WTC11 (cell line): ENCODE results near the gene DPF1. TPM values are rescaled to one million over a fixed set of nuclear protein-coding genes. Genes with fewer than 3 reads are reported as not detected.

Experiments
- ATAC-seq: fragments of 200-7000 bp; cut with Tn5 transposase; 2 replicates; pipeline ENCODE4 v1.10.0; 2021; ENCODE audit warnings: mild to moderate bottlenecking, moderate library complexity
- CTCF ChIA-PET: fragments of 300-600 bp; sonication (Branson Sonifier 250); formaldehyde crosslinking; loops from one replicate; lab custom pipeline; 2021; ENCODE audit warnings: antibody characterized with exemption; lab: Charles Lee
- POLR2A ChIA-PET: fragments of 350-600 bp; sonication (Branson Sonifier 250); formaldehyde crosslinking; loops from one replicate; lab custom pipeline; 2021; ENCODE audit warnings: antibody characterized with exemption; lab: Charles Lee
- DNase-seq: peaks from one replicate; pipeline ENCODE4 v3.0.0; 2021; ENCODE audit warnings: low spot score
- H3K27ac Mint-ChIP-seq: 2 replicates; pipeline ENCODE4 v1.8.0; 2021; ENCODE audit warnings: mixed read lengths
- H3K27me3 Mint-ChIP-seq: 2 replicates; pipeline ENCODE4 v1.8.0; 2021; ENCODE audit warnings: low read depth, mild to moderate bottlenecking, moderate library complexity, mixed read lengths
- H3K36me3 Mint-ChIP-seq: 2 replicates; pipeline ENCODE4 v1.8.0; 2021; ENCODE audit warnings: mixed read lengths
- H3K4me1 Mint-ChIP-seq: 2 replicates; pipeline ENCODE4 v1.8.0; 2022; ENCODE audit warnings: mixed read lengths
- H3K4me3 Mint-ChIP-seq: 2 replicates; pipeline ENCODE4 v1.8.0; 2021; ENCODE audit warnings: mild to moderate bottlenecking, moderate library complexity, mixed read lengths
- H3K9me3 Mint-ChIP-seq: 2 replicates; pipeline ENCODE4 v1.8.0; 2021; ENCODE audit warnings: mixed read lengths
- ATF1 ChIP-seq: sonication (generic); formaldehyde crosslinking; IDR thresholded peaks from 2 replicates; pipeline ENCODE4 v1.8.1; 2023; ENCODE audit warnings: mild to moderate bottlenecking, moderate library complexity, missing genetic modification reagents
- FOXK1 ChIP-seq: sonication (generic); formaldehyde crosslinking; IDR thresholded peaks from 2 replicates; pipeline ENCODE4 v1.8.0; 2022; ENCODE audit warnings: mild to moderate bottlenecking, moderate library complexity, missing genetic modification reagents
- KAT7 ChIP-seq: sonication (generic); formaldehyde crosslinking; IDR thresholded peaks from 2 replicates; pipeline ENCODE4 v1.8.1; 2023; ENCODE audit warnings: missing genetic modification reagents, mild to moderate bottlenecking, borderline replicate concordance
- NFATC4 ChIP-seq: fragments of 250-450 bp; sonication (Bioruptor Pico); IDR thresholded peaks from 2 replicates; pipeline ENCODE4 v1.9.0; 2021; ENCODE audit warnings: mild to moderate bottlenecking
- NFE2L1 ChIP-seq: sonication (generic); formaldehyde crosslinking; IDR thresholded peaks from 2 replicates; pipeline ENCODE4 v1.8.1; 2023; ENCODE audit warnings: missing genetic modification reagents
- NFYB ChIP-seq: sonication (generic); formaldehyde crosslinking; conservative IDR thresholded peaks from 2 replicates; pipeline ENCODE4 v1.8.0; 2022; ENCODE audit warnings: low read depth, missing genetic modification reagents
- OVOL2 ChIP-seq: fragments of 250-450 bp; sonication (Bioruptor Pico); IDR thresholded peaks from 2 replicates; pipeline ENCODE4 v1.9.0; 2021; ENCODE audit warnings: mild to moderate bottlenecking, borderline replicate concordance
- RELA ChIP-seq: sonication (generic); formaldehyde crosslinking; IDR thresholded peaks from 2 replicates; pipeline ENCODE4 v1.8.1; 2022; ENCODE audit warnings: missing genetic modification reagents, mild to moderate bottlenecking, borderline replicate concordance
- SOX15 ChIP-seq: fragments of 250-450 bp; sonication (Bioruptor Pico); IDR thresholded peaks from 2 replicates; pipeline ENCODE4 v1.9.0; 2021; ENCODE audit warnings: mild to moderate bottlenecking
- SP1 ChIP-seq: sonication (generic); formaldehyde crosslinking; conservative IDR thresholded peaks from 2 replicates; pipeline ENCODE4 v1.8.1; 2022; ENCODE audit warnings: missing genetic modification reagents
- TEAD1 ChIP-seq: sonication (generic); formaldehyde crosslinking; IDR thresholded peaks from 2 replicates; pipeline ENCODE4 v1.8.0; 2022; ENCODE audit warnings: mild to moderate bottlenecking, missing genetic modification reagents
- TEAD4 ChIP-seq: sonication (generic); formaldehyde crosslinking; IDR thresholded peaks from 2 replicates; pipeline ENCODE4 v1.8.0; 2022; ENCODE audit warnings: mild to moderate bottlenecking, missing genetic modification reagents
- total RNA-seq: library from RNA; stranded (reverse); gene quantifications from 3 replicates; pipeline ENCODE4 v1.2.3, GENCODE V29; 2021
- TF ChIP-seq, protein P1 (sequence below): sonication (generic); formaldehyde crosslinking; IDR thresholded peaks from 2 replicates; pipeline ENCODE4 v1.8.0; 2022; ENCODE audit warnings: mild to moderate bottlenecking, missing genetic modification reagents
- TF ChIP-seq, protein P2 (sequence below): sonication (generic); formaldehyde crosslinking; conservative IDR thresholded peaks from 2 replicates; pipeline ENCODE4 v1.8.1; 2022; ENCODE audit warnings: mild to moderate bottlenecking, missing genetic modification reagents
- TF ChIP-seq, protein P3 (sequence below): fragments of 250-450 bp; sonication (Bioruptor Pico); IDR thresholded peaks from 2 replicates; pipeline ENCODE4 v1.9.0; 2021; ENCODE audit warnings: moderate library complexity, mild to moderate bottlenecking, inconsistent platforms, borderline replicate concordance
- TF ChIP-seq, protein P4 (sequence below): sonication (generic); formaldehyde crosslinking; IDR thresholded peaks from 2 replicates; pipeline ENCODE4 v1.8.0; 2023; ENCODE audit warnings: mild to moderate bottlenecking, missing genetic modification reagents
- TF ChIP-seq, protein P5 (sequence below): sonication (generic); formaldehyde crosslinking; IDR thresholded peaks from 2 replicates; pipeline ENCODE4 v1.8.1; 2023; ENCODE audit warnings: mild to moderate bottlenecking, missing genetic modification reagents, moderate library complexity
- TF ChIP-seq, protein P6 (sequence below): fragments of 250-450 bp; sonication (Bioruptor Pico); IDR thresholded peaks from 2 replicates; pipeline ENCODE4 v2.1.2; 2022; ENCODE audit warnings: mild to moderate bottlenecking, moderate library complexity
- TF ChIP-seq, protein P7 (sequence below): fragments of 250-450 bp; sonication (Bioruptor Pico); IDR thresholded peaks from 2 replicates; pipeline ENCODE4 v1.9.0; 2021; ENCODE audit warnings: mild to moderate bottlenecking

Gene DPF1
- total RNA-seq, 1 experiment from 2014 or later, result 6.8 TPM

DNA sequence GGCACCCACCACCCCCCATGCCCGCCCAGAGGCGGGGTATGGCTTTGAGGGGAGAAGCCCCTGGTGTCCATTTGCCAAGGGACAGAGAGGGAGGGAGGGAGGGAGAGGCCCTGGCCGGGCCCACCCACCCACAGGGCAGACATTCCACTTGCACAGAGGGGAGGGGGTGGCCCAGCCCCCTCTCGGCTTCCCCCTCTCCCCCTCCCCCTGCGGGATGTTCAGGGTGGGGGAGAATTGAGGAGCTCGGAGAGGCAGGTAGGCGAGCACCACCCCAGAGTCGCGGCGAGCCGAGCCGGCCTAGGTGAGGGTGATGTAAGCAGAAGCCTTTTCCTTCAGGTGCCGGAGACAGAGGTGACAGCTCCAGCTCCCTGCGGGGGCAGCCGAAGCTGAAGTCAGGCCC lies 12.3 kb downstream of the DPF1 start:
- peak; percentile 33 for ATAC-seq
- Mint-ChIP-seq H3K4me1 (peaks cover 32% of the 10 kb centered on the region), H3K27ac (no peak overlapping the region), H3K9me3 (no peaks in the 10 kb centered on the region), H3K4me3 (peak overlapping the region; percentile 70), H3K36me3 (no peaks in the 10 kb centered on the region)
- POLR2A ChIA-PET, result interaction anchor here (0.5 kb wide), 1 partner anchor 178 kb away, joined by 3 read pairs; no protein-coding TSS in a partner anchor
- TF ChIP-seq, protein P1, sequence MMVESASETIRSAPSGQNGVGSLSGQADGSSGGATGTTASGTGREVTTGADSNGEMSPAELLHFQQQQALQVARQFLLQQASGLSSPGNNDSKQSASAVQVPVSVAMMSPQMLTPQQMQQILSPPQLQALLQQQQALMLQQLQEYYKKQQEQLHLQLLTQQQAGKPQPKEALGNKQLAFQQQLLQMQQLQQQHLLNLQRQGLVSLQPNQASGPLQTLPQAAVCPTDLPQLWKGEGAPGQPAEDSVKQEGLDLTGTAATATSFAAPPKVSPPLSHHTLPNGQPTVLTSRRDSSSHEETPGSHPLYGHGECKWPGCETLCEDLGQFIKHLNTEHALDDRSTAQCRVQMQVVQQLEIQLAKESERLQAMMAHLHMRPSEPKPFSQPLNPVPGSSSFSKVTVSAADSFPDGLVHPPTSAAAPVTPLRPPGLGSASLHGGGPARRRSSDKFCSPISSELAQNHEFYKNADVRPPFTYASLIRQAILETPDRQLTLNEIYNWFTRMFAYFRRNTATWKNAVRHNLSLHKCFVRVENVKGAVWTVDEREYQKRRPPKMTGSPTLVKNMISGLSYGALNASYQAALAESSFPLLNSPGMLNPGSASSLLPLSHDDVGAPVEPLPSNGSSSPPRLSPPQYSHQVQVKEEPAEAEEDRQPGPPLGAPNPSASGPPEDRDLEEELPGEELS, result no peak
- TF ChIP-seq RELA (CRISPR knock-in tag), result no peak
- TF ChIP-seq, all 79 proteins: peak for 0
- peak; percentile 72 for DNase-seq
- peaks cover 17% of the 10 kb centered on the region for H3K27me3 Mint-ChIP-seq
- CTCF ChIA-PET, result interaction anchor here (0.6 to 8.8 kb wide), 8 partner anchors 13 to 310 kb away, joined by 3 to 88 read pairs (median 4); no protein-coding TSS in a partner anchor

DNA sequence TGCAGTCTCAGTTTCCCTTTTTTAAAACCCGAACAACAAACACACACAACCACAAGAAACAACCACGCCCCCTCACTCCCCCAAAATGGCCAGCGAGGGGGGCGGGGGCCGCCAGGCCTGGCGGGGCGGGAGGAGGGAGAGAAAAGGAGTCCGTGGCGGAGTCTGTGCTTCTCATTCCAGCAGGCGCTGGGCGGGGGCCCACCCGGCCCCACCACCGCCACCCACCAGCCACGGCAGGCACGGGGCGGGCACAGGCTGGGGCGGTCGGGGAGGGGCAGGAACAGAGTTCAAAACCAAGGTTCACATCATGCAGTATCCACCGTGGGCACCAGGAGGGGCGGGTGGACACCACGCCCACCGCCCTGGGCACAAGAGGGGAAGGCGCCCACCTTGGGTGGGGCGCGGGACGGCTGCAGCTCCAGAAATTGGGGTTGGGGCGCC lies 12.9 kb downstream of the DPF1 start:
- H3K27ac Mint-ChIP-seq, result no peak overlapping the region
- DNase-seq, result peak; percentile 50
- peaks cover 32% of the 10 kb centered on the region for H3K4me1 Mint-ChIP-seq
- peak overlapping the region; percentile 70 for H3K4me3 Mint-ChIP-seq
- CTCF ChIA-PET, result interaction anchor here (1.2 to 8.8 kb wide), 3 partner anchors 16 to 309 kb away, joined by 4 to 88 read pairs (median 13); no protein-coding TSS in a partner anchor
- POLR2A ChIA-PET, result interaction anchor here (1.1 to 1.5 kb wide), 2 partner anchors 28 to 304 kb away, joined by 6 to 7 read pairs; partner anchors contain the start of genes SIPA1L3 and WDR87
- TF ChIP-seq TEAD1 (CRISPR knock-in tag), result no peak
- TF ChIP-seq, protein P2, sequence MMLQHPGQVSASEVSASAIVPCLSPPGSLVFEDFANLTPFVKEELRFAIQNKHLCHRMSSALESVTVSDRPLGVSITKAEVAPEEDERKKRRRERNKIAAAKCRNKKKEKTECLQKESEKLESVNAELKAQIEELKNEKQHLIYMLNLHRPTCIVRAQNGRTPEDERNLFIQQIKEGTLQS (CRISPR knock-in tag), result no peak
- TF ChIP-seq, protein P3, sequence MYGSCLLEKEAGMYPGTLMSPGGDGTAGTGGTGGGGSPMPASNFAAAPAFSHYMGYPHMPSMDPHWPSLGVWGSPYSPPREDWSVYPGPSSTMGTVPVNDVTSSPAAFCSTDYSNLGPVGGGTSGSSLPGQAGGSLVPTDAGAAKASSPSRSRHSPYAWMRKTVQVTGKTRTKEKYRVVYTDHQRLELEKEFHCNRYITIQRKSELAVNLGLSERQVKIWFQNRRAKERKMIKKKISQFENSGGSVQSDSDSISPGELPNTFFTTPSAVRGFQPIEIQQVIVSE (CRISPR knock-in tag), result no peak
- TF ChIP-seq NFYB, result no peak
- no peak for TF ChIP-seq SOX15
- TF ChIP-seq, protein P4, sequence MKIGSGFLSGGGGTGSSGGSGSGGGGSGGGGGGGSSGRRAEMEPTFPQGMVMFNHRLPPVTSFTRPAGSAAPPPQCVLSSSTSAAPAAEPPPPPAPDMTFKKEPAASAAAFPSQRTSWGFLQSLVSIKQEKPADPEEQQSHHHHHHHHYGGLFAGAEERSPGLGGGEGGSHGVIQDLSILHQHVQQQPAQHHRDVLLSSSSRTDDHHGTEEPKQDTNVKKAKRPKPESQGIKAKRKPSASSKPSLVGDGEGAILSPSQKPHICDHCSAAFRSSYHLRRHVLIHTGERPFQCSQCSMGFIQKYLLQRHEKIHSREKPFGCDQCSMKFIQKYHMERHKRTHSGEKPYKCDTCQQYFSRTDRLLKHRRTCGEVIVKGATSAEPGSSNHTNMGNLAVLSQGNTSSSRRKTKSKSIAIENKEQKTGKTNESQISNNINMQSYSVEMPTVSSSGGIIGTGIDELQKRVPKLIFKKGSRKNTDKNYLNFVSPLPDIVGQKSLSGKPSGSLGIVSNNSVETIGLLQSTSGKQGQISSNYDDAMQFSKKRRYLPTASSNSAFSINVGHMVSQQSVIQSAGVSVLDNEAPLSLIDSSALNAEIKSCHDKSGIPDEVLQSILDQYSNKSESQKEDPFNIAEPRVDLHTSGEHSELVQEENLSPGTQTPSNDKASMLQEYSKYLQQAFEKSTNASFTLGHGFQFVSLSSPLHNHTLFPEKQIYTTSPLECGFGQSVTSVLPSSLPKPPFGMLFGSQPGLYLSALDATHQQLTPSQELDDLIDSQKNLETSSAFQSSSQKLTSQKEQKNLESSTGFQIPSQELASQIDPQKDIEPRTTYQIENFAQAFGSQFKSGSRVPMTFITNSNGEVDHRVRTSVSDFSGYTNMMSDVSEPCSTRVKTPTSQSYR (CRISPR knock-in tag), result no peak
- TF ChIP-seq, protein P5, sequence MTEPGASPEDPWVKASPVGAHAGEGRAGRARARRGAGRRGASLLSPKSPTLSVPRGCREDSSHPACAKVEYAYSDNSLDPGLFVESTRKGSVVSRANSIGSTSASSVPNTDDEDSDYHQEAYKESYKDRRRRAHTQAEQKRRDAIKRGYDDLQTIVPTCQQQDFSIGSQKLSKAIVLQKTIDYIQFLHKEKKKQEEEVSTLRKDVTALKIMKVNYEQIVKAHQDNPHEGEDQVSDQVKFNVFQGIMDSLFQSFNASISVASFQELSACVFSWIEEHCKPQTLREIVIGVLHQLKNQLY (CRISPR knock-in tag), result no peak
- TF ChIP-seq, all 79 proteins: peak for 0
- no peaks in the 10 kb centered on the region for H3K36me3 Mint-ChIP-seq
- H3K9me3 Mint-ChIP-seq, result no peaks in the 10 kb centered on the region
- peak; percentile 7 for ATAC-seq
- H3K27me3 Mint-ChIP-seq, result peaks cover 17% of the 10 kb centered on the region

DNA sequence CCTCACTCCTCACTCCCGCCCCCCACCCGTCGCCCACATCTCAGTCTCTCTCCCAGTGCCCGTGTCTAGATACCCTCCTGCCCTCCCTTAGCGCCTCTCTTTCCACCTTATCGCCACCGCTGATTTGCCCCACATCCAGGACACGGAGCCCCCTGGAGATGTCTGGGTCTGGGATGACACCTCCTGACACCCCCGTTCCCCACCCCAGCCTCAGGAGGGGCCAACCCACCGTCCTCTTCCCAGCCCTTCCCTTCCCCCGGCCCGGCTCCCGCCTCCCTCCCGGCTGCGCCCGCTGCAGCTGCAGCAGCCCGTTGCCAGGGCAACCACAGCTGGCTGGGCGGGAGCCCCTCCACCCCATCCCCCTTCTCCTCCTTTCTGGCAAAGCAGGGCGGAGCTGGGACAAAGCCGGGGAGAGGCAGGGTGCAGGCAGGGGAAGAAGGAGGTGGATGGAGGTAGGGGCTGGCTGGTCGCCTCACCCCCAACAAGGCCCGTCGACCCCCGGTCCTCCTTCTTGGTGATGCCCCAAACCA lies 13.5 kb downstream of the DPF1 start:
- H3K4me1 Mint-ChIP-seq, result peaks cover 32% of the 10 kb centered on the region
- CTCF ChIA-PET, result interaction anchor here (2.4 to 8.8 kb wide), 2 partner anchors 68 to 308 kb away, joined by 13 to 88 read pairs; no protein-coding TSS in a partner anchor
- DNase-seq, result peak; percentile 93
- TF ChIP-seq OVOL2 (no peak), SP1 (peak; percentile 67), KAT7 (CRISPR knock-in tag) (no peak), NFATC4 (no peak), NFE2L1 (CRISPR knock-in tag) (peak; percentile 32; the same call in 1 of the 2 replicates), FOXK1 (0 out of 2 replicates have a peak, but pooled peaks have one; percentile 31), ATF1 (no peak), TEAD4 (CRISPR knock-in tag) (no peak)
- TF ChIP-seq, protein P6, sequence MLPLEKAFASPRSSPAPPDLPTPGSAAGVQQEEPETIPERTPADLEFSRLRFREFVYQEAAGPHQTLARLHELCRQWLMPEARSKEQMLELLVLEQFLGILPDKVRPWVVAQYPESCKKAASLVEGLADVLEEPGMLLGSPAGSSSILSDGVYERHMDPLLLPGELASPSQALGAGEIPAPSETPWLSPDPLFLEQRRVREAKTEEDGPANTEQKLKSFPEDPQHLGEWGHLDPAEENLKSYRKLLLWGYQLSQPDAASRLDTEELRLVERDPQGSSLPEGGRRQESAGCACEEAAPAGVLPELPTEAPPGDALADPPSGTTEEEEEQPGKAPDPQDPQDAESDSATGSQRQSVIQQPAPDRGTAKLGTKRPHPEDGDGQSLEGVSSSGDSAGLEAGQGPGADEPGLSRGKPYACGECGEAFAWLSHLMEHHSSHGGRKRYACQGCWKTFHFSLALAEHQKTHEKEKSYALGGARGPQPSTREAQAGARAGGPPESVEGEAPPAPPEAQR (CRISPR knock-in tag), result no peak
- TF ChIP-seq, protein P3 (CRISPR knock-in tag), result no peak
- TF ChIP-seq, protein P7, sequence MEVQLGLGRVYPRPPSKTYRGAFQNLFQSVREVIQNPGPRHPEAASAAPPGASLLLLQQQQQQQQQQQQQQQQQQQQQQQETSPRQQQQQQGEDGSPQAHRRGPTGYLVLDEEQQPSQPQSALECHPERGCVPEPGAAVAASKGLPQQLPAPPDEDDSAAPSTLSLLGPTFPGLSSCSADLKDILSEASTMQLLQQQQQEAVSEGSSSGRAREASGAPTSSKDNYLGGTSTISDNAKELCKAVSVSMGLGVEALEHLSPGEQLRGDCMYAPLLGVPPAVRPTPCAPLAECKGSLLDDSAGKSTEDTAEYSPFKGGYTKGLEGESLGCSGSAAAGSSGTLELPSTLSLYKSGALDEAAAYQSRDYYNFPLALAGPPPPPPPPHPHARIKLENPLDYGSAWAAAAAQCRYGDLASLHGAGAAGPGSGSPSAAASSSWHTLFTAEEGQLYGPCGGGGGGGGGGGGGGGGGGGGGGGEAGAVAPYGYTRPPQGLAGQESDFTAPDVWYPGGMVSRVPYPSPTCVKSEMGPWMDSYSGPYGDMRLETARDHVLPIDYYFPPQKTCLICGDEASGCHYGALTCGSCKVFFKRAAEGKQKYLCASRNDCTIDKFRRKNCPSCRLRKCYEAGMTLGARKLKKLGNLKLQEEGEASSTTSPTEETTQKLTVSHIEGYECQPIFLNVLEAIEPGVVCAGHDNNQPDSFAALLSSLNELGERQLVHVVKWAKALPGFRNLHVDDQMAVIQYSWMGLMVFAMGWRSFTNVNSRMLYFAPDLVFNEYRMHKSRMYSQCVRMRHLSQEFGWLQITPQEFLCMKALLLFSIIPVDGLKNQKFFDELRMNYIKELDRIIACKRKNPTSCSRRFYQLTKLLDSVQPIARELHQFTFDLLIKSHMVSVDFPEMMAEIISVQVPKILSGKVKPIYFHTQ (CRISPR knock-in tag), result no peak

More for the DNA sequence above, 13.5 kb downstream of the DPF1 start:
- no peaks in the 10 kb centered on the region for H3K36me3 Mint-ChIP-seq
- H3K27ac Mint-ChIP-seq, result no peak overlapping the region
- ATAC-seq, result peak; percentile 71
- H3K27me3 Mint-ChIP-seq, result peaks cover 17% of the 10 kb centered on the region
- H3K9me3 Mint-ChIP-seq, result no peaks in the 10 kb centered on the region
- POLR2A ChIA-PET, result interaction anchor here (1.1 to 1.5 kb wide), 2 partner anchors 27 to 303 kb away, joined by 6 to 7 read pairs; partner anchors contain the start of genes SIPA1L3 and WDR87
- peak overlapping the region; percentile 70 for H3K4me3 Mint-ChIP-seq
